Measurements from ENCODE around the gene OLFM2. TPM values are rescaled to one million over a fixed set of nuclear protein-coding genes. Genes with fewer than 3 reads are reported as not detected.

Gene OLFM2
- total RNA-seq, 1 experiment from 2014 or later, result 19.9 TPM

DNA sequence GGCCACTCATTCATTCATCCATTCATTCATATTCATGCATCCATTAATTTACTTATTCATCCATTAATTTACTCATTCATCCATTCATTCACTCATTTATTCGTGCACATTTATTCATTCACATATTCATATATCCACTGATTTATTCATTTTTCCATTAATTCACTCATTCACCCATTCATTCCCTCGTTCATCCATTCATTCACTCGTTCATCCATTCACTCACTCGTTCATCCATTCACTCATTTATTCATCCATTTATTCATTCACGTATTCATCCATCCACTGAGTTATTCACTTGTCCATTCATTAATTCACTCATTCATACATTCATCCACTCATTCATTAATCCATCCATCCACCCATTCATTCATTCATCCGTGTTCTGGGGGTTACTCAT lies 35.8 kb upstream of the OLFM2 start:
- TF ChIP-seq POLR2A (IDR thresholded peaks at IDR 0.05; ENCODE audit: borderline replicate concordance, extremely low read depth, insufficient read depth, insufficient read length) (no peak), CBX3 (IDR thresholded peaks at IDR 0.05; ENCODE audit: low read depth) (no peak), ELF1 (IDR thresholded peaks at IDR 0.05; ENCODE audit: borderline replicate concordance, low read depth) (no peak), POLR2AphosphoS5 (IDR thresholded peaks at IDR 0.05; ENCODE audit: low read depth, low read length) (no peak), EZH2 (IDR thresholded peaks at IDR 0.05) (no peak)
- H3K79me2 ChIP-seq (ENCODE audit: insufficient read depth, low read length), result no peaks in the 10 kb centered on the region
- H2AFZ ChIP-seq (ENCODE audit: low read depth, low read length, poor library complexity, severe bottlenecking), result no peak overlapping the region
- no peaks in the 10 kb centered on the region for H3K36me3 ChIP-seq (ENCODE audit: control insufficient read depth in 1 of 2, insufficient read depth in 2 of 2, low read length in 2 of 2)
- ChIA-PET POLR2A (no interaction called here), RAD21 (ENCODE audit: low non-redundant PET in 1 of 2, low total read pairs in 2 of 2, uncharacterized antibody in 2 of 2, unreplicated experiment in 2 of 2) (no interaction called here), CTCF (no interaction called here)
- no peaks in the 10 kb centered on the region for H3K9me2 ChIP-seq (ENCODE audit: insufficient read depth)
- H3K4me2 ChIP-seq (ENCODE audit: low read length), result no peak overlapping the region
- intact Hi-C loops (cut with micrococcal nuclease), result no loop called here
- no TSS peak for BruUV-seq (replicated peaks)
- no peak overlapping the region for H3K9ac ChIP-seq (ENCODE audit: low read length)
- H3K4me3 ChIP-seq (replicated peaks in 1 of 2; ENCODE audit: low read depth in 1 of 2, low read length in 2 of 2), result no peak overlapping the region
- no peaks in the 10 kb centered on the region for H3K4me1 ChIP-seq (ENCODE audit: control insufficient read depth in 1 of 2, insufficient read depth in 2 of 2, low read length in 2 of 2)
- no peaks in the 10 kb centered on the region for H4K20me1 ChIP-seq (ENCODE audit: insufficient read depth)
- H3K27ac ChIP-seq (ENCODE audit: low read depth, low read length), result no peak overlapping the region
- DNase-seq (ENCODE audit: low read depth, low spot score) (no peak), ATAC-seq (no peak)
- no peaks in the 10 kb centered on the region for H3K9me3 ChIP-seq (ENCODE audit: control insufficient read depth in 1 of 2, insufficient read depth in 1 of 2, low read depth in 1 of 2, low read length in 2 of 2)
- no peaks in the 10 kb centered on the region for H3K27me3 ChIP-seq (ENCODE audit: insufficient read depth, low read length)

DNA sequence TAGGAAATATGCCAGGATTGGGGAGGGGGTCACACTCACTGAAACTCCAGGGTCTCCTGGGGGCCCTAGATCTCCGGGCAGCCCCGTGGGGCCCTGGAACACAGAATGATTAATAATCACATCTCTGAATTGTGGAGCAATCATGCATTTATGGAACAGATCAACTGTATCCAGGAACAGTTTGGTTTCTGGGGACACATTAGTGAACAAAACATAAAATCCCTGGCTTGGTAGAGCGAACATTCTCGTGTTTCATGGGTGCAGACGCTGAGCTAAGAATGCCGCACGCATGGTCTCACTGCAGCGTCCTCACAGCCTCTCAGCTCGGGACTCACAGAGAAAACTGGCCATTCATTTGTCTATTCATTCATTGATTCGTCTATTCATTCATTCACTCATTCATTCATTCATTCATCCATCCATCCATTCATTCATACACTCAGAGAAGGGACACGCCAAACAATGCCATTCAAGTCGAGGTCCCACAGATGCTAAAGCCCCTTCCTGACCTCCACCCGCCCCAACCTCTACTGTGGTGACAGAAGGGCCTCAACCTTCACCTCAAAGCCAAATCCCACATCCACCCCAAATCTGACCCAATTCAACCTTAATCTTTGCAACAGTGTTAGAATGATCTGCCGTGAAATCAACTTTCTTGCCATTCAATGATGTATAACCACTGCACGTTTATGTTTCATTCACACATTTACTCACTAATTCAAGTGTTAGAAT lies 35.0 kb upstream of the OLFM2 start:
- Histone ChIP-seq H3K79me2 (ENCODE audit: insufficient read depth, low read length) (no peaks in the 10 kb centered on the region), H3K4me2 (ENCODE audit: low read length) (no peak overlapping the region), H3K9ac (ENCODE audit: low read length) (no peak overlapping the region), H3K36me3 (ENCODE audit: control insufficient read depth in 1 of 2, insufficient read depth in 2 of 2, low read length in 2 of 2) (no peaks in the 10 kb centered on the region), H3K9me2 (ENCODE audit: insufficient read depth) (no peaks in the 10 kb centered on the region), H3K27ac (ENCODE audit: low read depth, low read length) (no peak overlapping the region), H3K9me3 (ENCODE audit: control insufficient read depth in 1 of 2, insufficient read depth in 1 of 2, low read depth in 1 of 2, low read length in 2 of 2) (no peaks in the 10 kb centered on the region), H4K20me1 (ENCODE audit: insufficient read depth) (no peaks in the 10 kb centered on the region), H3K27me3 (ENCODE audit: insufficient read depth, low read length) (no peaks in the 10 kb centered on the region), H3K4me3 (replicated peaks in 1 of 2; ENCODE audit: low read depth in 1 of 2, low read length in 2 of 2) (no peak overlapping the region), H3K4me1 (ENCODE audit: control insufficient read depth in 1 of 2, insufficient read depth in 2 of 2, low read length in 2 of 2) (no peaks in the 10 kb centered on the region), H2AFZ (ENCODE audit: low read depth, low read length, poor library complexity, severe bottlenecking) (no peak overlapping the region)
- RAD21 ChIA-PET (ENCODE audit: low non-redundant PET in 1 of 2, low total read pairs in 2 of 2, uncharacterized antibody in 2 of 2, unreplicated experiment in 2 of 2), result no interaction called here
- POLR2A ChIA-PET, result no interaction called here
- TF ChIP-seq EZH2phosphoT487 (IDR thresholded peaks at IDR 0.05; ENCODE audit: borderline replicate concordance), result no peak
- TF ChIP-seq, protein P1, sequence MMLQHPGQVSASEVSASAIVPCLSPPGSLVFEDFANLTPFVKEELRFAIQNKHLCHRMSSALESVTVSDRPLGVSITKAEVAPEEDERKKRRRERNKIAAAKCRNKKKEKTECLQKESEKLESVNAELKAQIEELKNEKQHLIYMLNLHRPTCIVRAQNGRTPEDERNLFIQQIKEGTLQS (IDR thresholded peaks at IDR 0.05), result no peak
- TF ChIP-seq RAD21 (IDR thresholded peaks at IDR 0.05; ENCODE audit: low read depth), result no peak
- no peak for TF ChIP-seq ZNF274 (IDR thresholded peaks at IDR 0.05; ENCODE audit: low read depth, low read length)
- TF ChIP-seq CEBPB (IDR thresholded peaks at IDR 0.05; ENCODE audit: low read depth), result no peak
- TF ChIP-seq, protein P2, sequence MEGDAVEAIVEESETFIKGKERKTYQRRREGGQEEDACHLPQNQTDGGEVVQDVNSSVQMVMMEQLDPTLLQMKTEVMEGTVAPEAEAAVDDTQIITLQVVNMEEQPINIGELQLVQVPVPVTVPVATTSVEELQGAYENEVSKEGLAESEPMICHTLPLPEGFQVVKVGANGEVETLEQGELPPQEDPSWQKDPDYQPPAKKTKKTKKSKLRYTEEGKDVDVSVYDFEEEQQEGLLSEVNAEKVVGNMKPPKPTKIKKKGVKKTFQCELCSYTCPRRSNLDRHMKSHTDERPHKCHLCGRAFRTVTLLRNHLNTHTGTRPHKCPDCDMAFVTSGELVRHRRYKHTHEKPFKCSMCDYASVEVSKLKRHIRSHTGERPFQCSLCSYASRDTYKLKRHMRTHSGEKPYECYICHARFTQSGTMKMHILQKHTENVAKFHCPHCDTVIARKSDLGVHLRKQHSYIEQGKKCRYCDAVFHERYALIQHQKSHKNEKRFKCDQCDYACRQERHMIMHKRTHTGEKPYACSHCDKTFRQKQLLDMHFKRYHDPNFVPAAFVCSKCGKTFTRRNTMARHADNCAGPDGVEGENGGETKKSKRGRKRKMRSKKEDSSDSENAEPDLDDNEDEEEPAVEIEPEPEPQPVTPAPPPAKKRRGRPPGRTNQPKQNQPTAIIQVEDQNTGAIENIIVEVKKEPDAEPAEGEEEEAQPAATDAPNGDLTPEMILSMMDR (IDR thresholded peaks at IDR 0.05 in 2 of 3, conservative IDR thresholded peaks at IDR 0.05 in 1 of 3; ENCODE audit: borderline replicate concordance in 1 of 3, insufficient read depth in 1 of 3, low read depth in 2 of 3, low read length in 2 of 3), result no peak
- CTCF ChIA-PET, result no interaction called here
- no peak for DNase-seq (ENCODE audit: low read depth, low spot score)
- no TSS peak for BruUV-seq (replicated peaks)
- intact Hi-C loops (cut with micrococcal nuclease), result no loop called here
- no peak for ATAC-seq
